Gastroesophageal sphincter (tissue), 4 donors: ENCODE measurements around the gene SMARCC2. TPM values are rescaled to one million over a fixed set of nuclear protein-coding genes. Genes with fewer than 3 reads are reported as not detected.

Source experiments
- ATAC-seq: fragments of 150-250 bp; one replicate; pipeline ENCODE4 v1.9.1; 2016; ENCODE audit warnings: mild to moderate bottlenecking, moderate library complexity
- H3K27ac ChIP-seq, 4 donors: fragments of 200-600 bp; sonication (generic) in 3 of 4; 1 replicate in 3 of 4; 2 replicates in 1 of 4; pipeline ENCODE4 v1.5.1; 2016 to 2019
- H3K27me3 ChIP-seq: fragments of 200-600 bp; sonication (generic); one replicate; pipeline ENCODE4 v1.5.1; 2019
- H3K36me3 ChIP-seq, 2 donors: fragments of 200-600 bp; sonication (generic); one replicate each; pipeline ENCODE4 v1.5.1; 2019; ENCODE audit warnings: control low read depth in 1 of 2
- H3K4me1 ChIP-seq, 3 donors: fragments of 200-600 bp; sonication (generic); 1 replicate in 2 of 3; 2 replicates in 1 of 3; pipeline ENCODE4 v1.5.1; 2016 to 2019; ENCODE audit warnings: control low read depth in 2 of 3
- H3K4me3 ChIP-seq, 2 donors: fragments of 200-600 bp; sonication (generic); one replicate each; pipeline ENCODE4 v1.5.1; 2019; ENCODE audit warnings: mild to moderate bottlenecking in 1 of 2, moderate library complexity in 1 of 2
- H3K9me3 ChIP-seq, 3 donors: fragments of 200-600 bp; sonication (generic); one replicate each; pipeline ENCODE4 v1.5.1; 2017 to 2019; ENCODE audit warnings: control low read depth in 2 of 3
- CTCF ChIP-seq, 4 experiments: fragments of 200-600 bp in 2 of 4; fragments of 450-650 bp in 2 of 4; sonication (generic) in 1 of 4; IDR thresholded peaks; one replicate each; pipeline ENCODE4 v1.5.1; 2017 to 2019; ENCODE audit warnings: antibody characterized with exemption in 4 of 4, mild to moderate bottlenecking in 2 of 4, moderate library complexity in 2 of 4
- EP300 ChIP-seq: sonication (generic); formaldehyde crosslinking; IDR thresholded peaks from one replicate; pipeline ENCODE4 v1.6.1; 2017; ENCODE audit warnings: antibody characterized with exemption, mild to moderate bottlenecking
- POLR2A ChIP-seq, 2 donors: fragments of 450-650 bp; IDR thresholded peaks; one replicate each; pipeline ENCODE4 v1.6.1; 2017; ENCODE audit warnings: antibody characterized with exemption in 2 of 2, mild to moderate bottlenecking in 2 of 2, moderate library complexity in 1 of 2
- POLR2AphosphoS5 ChIP-seq: sonication (generic); formaldehyde crosslinking; IDR thresholded peaks from one replicate; pipeline ENCODE4 v1.6.1; 2017; ENCODE audit warnings: antibody characterized with exemption
- WGBS, 2 donors: methylation state at CpG; one replicate each; pipeline ENCODE4 v1.1.5; 2018; ENCODE audit warnings: low coverage in 1 of 2; 5-methylcytosine and 5-hydroxymethylcytosine counted together
- total RNA-seq, 4 donors: library from RNA; depleted of rRNA; stranded (reverse); fragments of >200 nt; gene quantifications; one replicate each; pipeline ENCODE4 v1.1.0, GENCODE V29; 2016

The SMARCC2 gene
- total RNA-seq, 4 donors from 2014 or later: 76.5 to 109 (median 85.1) TPM

DNA sequence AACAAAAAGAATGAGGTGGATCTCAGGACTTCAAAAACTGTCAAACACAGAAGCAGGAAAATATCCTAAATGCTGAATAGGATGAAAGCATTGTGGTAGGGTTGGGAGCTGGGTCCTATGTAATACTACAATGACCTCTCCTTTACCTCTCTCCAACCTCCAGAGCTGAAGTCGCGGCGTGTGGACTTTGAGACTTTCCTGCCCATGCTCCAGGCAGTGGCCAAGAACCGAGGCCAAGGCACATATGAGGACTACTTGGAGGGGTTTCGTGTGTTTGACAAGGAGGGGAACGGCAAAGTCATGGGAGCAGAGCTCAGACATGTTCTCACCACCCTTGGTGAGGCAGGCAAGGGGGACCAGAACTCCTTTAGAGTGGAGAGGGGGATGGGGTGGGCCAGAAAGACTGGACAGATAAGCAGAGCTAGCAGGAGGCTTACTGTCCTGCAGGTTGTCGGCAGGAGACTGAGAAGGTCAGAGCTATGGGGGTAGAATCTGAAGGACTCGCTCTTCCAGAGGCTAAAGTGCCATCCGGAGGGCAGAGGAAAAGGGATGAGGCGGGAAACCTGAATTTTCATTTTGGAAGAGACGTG lies 33.9 kb downstream of the SMARCC2 start:
- TF ChIP-seq CTCF (IDR thresholded peaks at IDR 0.05) (no peak), EP300 (no peak), POLR2A (IDR thresholded peaks at IDR 0.05) (no peak), POLR2AphosphoS5 (no peak)
- H3K4me1 ChIP-seq: peaks cover 3 to 60% (median 17%) of the 10 kb centered on the region in 3 donors
- 87 to 92% methylated on average over 5 to 8 of the region's 11 CpGs for WGBS, 2 donors
- H3K36me3 ChIP-seq: peaks cover 0 to 10% of the 10 kb centered on the region in 2 donors
- H3K27me3 ChIP-seq: no peaks in the 10 kb centered on the region
- ATAC-seq: no peak
- H3K9me3 ChIP-seq: no peaks in the 10 kb centered on the region
- H3K4me3 ChIP-seq: no peak overlapping the region
- H3K27ac ChIP-seq: peak overlapping the region in 1 of 4 donors; percentile 96

DNA sequence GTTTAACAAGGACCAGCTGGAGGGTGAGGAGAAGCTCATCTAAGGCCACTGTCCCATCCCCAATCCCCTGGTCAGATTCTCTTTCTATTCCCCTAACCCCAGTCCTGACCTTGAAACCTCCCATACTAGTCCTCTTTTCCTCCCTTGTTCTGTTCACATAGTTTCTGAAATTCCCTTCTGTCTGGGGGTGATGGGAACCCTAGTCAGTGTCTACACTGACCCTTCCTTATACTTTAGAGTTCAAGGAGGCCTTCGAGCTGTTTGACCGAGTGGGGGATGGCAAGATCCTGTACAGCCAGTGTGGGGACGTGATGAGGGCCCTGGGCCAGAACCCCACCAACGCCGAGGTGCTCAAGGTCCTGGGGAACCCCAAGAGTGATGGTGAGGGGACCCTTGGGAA lies 34.5 kb downstream of the SMARCC2 start:
- peaks cover 0 to 4% of the 10 kb centered on the region in 2 donors for H3K36me3 ChIP-seq
- no CpG with 5 or more reads among the region's 5 CpGs for WGBS, 2 donors
- H3K4me1 ChIP-seq: peaks cover 3 to 55% (median 13%) of the 10 kb centered on the region in 3 donors
- TF ChIP-seq CTCF (IDR thresholded peaks at IDR 0.05) (no peak), POLR2A (IDR thresholded peaks at IDR 0.05) (no peak), POLR2AphosphoS5 (no peak), EP300 (no peak)
- H3K27ac ChIP-seq: no peak overlapping the region
- H3K4me3 ChIP-seq: no peak overlapping the region
- no peaks in the 10 kb centered on the region for H3K9me3 ChIP-seq
- no peaks in the 10 kb centered on the region for H3K27me3 ChIP-seq
- no peak for ATAC-seq

DNA sequence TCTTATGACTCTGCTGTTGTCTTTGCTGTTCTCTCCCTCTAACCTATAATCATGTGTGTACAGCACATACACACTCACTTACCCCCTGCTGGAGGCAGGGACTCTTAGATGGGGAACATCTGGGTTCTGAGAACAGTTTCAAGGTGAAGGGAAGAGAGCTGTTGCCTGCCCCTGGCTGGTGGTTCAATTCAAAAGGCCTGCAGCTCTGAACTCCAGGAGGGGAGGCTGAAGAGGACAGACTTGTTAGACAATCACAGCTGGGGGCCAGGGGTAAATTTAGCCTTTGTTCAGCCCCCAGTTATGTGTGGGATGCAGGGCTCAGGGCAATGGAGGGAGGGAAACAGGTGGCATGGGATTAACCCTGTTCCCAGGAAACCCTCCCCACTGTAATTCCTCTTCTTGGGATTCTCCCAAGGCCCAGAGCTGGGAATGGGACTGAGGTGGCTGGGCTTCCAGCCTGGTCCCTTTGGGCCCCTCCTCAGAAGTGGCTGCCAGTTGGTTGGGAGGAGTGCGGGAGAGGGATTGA lies 35.0 kb downstream of the SMARCC2 start:
- Histone ChIP-seq H3K9me3 (no peaks in the 10 kb centered on the region), H3K4me1 (peaks cover 3 to 50% (median 13%) of the 10 kb centered on the region in 3 donors), H3K36me3 (no peaks in the 10 kb centered on the region), H3K27me3 (no peaks in the 10 kb centered on the region), H3K4me3 (no peak overlapping the region), H3K27ac (no peak overlapping the region)
- TF ChIP-seq CTCF (IDR thresholded peaks at IDR 0.05): no peak
- TF ChIP-seq POLR2A (IDR thresholded peaks at IDR 0.05): no peak
- no peak for TF ChIP-seq POLR2AphosphoS5
- TF ChIP-seq EP300: no peak
- 100% methylated on average over 1 of the region's 1 CpG for WGBS, 2 donors
- ATAC-seq: no peak

- no CpG with 5 or more reads among the region's 5 CpGs for WGBS, 2 donors
- H3K27ac ChIP-seq: no peak overlapping the region
- H3K27me3 ChIP-seq: no peaks in the 10 kb centered on the region
- H3K36me3 ChIP-seq: no peaks in the 10 kb centered on the region
- no peaks in the 10 kb centered on the region for H3K9me3 ChIP-seq
- no peak for ATAC-seq
- peaks cover 3 to 49% (median 13%) of the 10 kb centered on the region in 3 donors for H3K4me1 ChIP-seq
- no peak overlapping the region for H3K4me3 ChIP-seq
- TF ChIP-seq EP300: no peak
- TF ChIP-seq POLR2AphosphoS5: no peak
- no peak for TF ChIP-seq CTCF (IDR thresholded peaks at IDR 0.05)
These were observed 35.6 kb downstream of the SMARCC2 start for GRCh38 chr12:56153678-56154065.
